PC-3 (cell line): ENCODE data around the gene MYO5B. TPM values are rescaled to one million over a fixed set of nuclear protein-coding genes. Genes with fewer than 3 reads are reported as not detected.

Experiments used
- ATAC-seq: fragments of 200-7000 bp; cut with Tn5 transposase; 2 replicates; pipeline ENCODE4 v1.9.1; 2020; ENCODE audit warnings: mild to moderate bottlenecking, moderate library complexity
- BruUV-seq: library from RNA; stranded (reverse); fragments of 400-500 nt; replicated peaks from 2 replicates; lab custom pipeline; 2021; lab: Mats Ljungman, UMichigan
- CTCF ChIA-PET: fragments of 300-600 bp; sonication (Branson Sonifier 250); formaldehyde crosslinking; loops from one replicate; lab custom pipeline; 2022; ENCODE audit warnings: antibody characterized with exemption; lab: Charles Lee
- POLR2A ChIA-PET: fragments of 300-600 bp; sonication (Branson Sonifier 250); formaldehyde crosslinking; loops from one replicate; lab custom pipeline; 2022; ENCODE audit warnings: antibody characterized with exemption; ENCODE audit not compliant: unreplicated experiment; lab: Charles Lee
- DNase-seq: peaks from one replicate; pipeline ENCODE4 v3.0.0-alpha.2; 2015
- H2AFZ ChIP-seq: fragments of 300-600 bp; sonication (generic); 2 replicates; pipeline ENCODE4 v1.6.0; 2016; ENCODE audit warnings: antibody characterized with exemption, low read length
- H3F3A ChIP-seq: fragments of 300-600 bp; sonication (generic); one replicate; pipeline ENCODE4 v1.6.0; 2017; ENCODE audit warnings: antibody characterized with exemption, low read length, control low read depth, mild to moderate bottlenecking; ENCODE audit not compliant: unreplicated experiment
- H3K27ac ChIP-seq: fragments of 300-600 bp; sonication (generic); 2 replicates; pipeline ENCODE4 v1.5.1; 2016; ENCODE audit warnings: mild to moderate bottlenecking, low read length
- H3K27me3 ChIP-seq: fragments of 300-600 bp; sonication (generic); 2 replicates; pipeline ENCODE4 v1.6.1; 2016; ENCODE audit warnings: low read length, mixed read lengths
- H3K36me3 ChIP-seq: fragments of 300-600 bp; sonication (generic); 2 replicates; pipeline ENCODE4 v1.6.1; 2016; ENCODE audit warnings: low read depth, mixed run types, low read length, mixed read lengths
- H3K4me1 ChIP-seq: fragments of 300-600 bp; sonication (generic); 2 replicates; pipeline ENCODE4 v1.5.1; 2016; ENCODE audit warnings: low read length; ENCODE audit not compliant: insufficient read depth
- H3K4me2 ChIP-seq: fragments of 300-600 bp; sonication (generic); 2 replicates; pipeline ENCODE4 v1.6.0; 2016; ENCODE audit warnings: low read length
- H3K4me3 ChIP-seq: fragments of 300-600 bp; sonication (generic); 2 replicates; pipeline ENCODE4 v1.5.1; 2016; ENCODE audit warnings: mild to moderate bottlenecking, low read length, mixed read lengths
- H3K79me2 ChIP-seq: fragments of 300-600 bp; sonication (generic); 2 replicates; pipeline ENCODE4 v1.6.1; 2017; ENCODE audit warnings: low read length, mixed read lengths
- H3K9ac ChIP-seq: fragments of 300-600 bp; sonication (generic); 2 replicates; pipeline ENCODE4 v1.6.0; 2016; ENCODE audit warnings: mild to moderate bottlenecking, low read length
- H3K9me2 ChIP-seq: fragments of 300-600 bp; sonication (generic); replicated peaks from 2 replicates; pipeline ENCODE4 v1.6.1; 2016; ENCODE audit warnings: mixed run types, low read length, mixed read lengths
- H3K9me3 ChIP-seq: fragments of 300-600 bp; sonication (generic); 2 replicates; pipeline ENCODE4 v1.6.1; 2016; ENCODE audit warnings: low read length, mixed read lengths
- H4K20me1 ChIP-seq: fragments of 300-600 bp; sonication (generic); 2 replicates; pipeline ENCODE4 v1.6.1; 2016; ENCODE audit warnings: low read length, mixed read lengths
- CTCF ChIP-seq: fragments of 300-600 bp; sonication (generic); conservative IDR thresholded peaks from 2 replicates; pipeline ENCODE4 v1.5.1; 2017; ENCODE audit warnings: antibody characterized with exemption, low read depth, mild to moderate bottlenecking, low read length
- EZH2 ChIP-seq: fragments of 300-600 bp; sonication (generic); IDR thresholded peaks from one replicate; pipeline ENCODE4 v1.6.1; 2017; ENCODE audit warnings: antibody characterized with exemption, mild to moderate bottlenecking, low read length; ENCODE audit not compliant: unreplicated experiment
- EZH2phosphoT487 ChIP-seq: fragments of 300-600 bp; sonication (generic); IDR thresholded peaks from 2 replicates; pipeline ENCODE4 v1.6.1; 2018; ENCODE audit warnings: mild to moderate bottlenecking, antibody characterized with exemption, low read length, borderline replicate concordance
- intact Hi-C: fragments of 100-400 bp; cut with micrococcal nuclease; formaldehyde crosslinking; loops from 2 replicates; pipeline ENCODE4 v1.9.0; 2023
- total RNA-seq: library from RNA; depleted of rRNA; stranded (reverse); fragments of >200 nt; gene quantifications from 2 replicates; pipeline ENCODE4 v1.2.3, GENCODE V29; 2014

The MYO5B gene
- total RNA-seq, 1 experiment from 2014 or later: 10.7 TPM

GRCh38 chr18:49798001-49798400 lies 396.9 kb downstream of the MYO5B start:
- Histone ChIP-seq H3K27ac (no peak overlapping the region), H3K4me3 (no peak overlapping the region), H3K4me2 (no peak overlapping the region), H3K4me1 (peaks cover 8% of the 10 kb centered on the region; the same call in 1 of the 2 replicates), H3K9me2 (no peaks in the 10 kb centered on the region), H3F3A (no peaks in the 10 kb centered on the region), H2AFZ (no peak overlapping the region), H3K9ac (no peak overlapping the region), H4K20me1 (no peaks in the 10 kb centered on the region), H3K9me3 (no peaks in the 10 kb centered on the region), H3K36me3 (no peaks in the 10 kb centered on the region), H3K27me3 (no peaks in the 10 kb centered on the region), H3K79me2 (no peaks in the 10 kb centered on the region)
- DNase-seq (no peak), ATAC-seq (no peak)
- ChIA-PET POLR2A (no interaction called here), CTCF (no interaction called here)
- intact Hi-C loops: loop anchor here (5.0 kb wide), 1 partner anchor 59 kb away; no protein-coding TSS in a partner anchor
- TF ChIP-seq CTCF: no peak
- TF ChIP-seq EZH2: no peak
- no peak for TF ChIP-seq EZH2phosphoT487
- no TSS peak for BruUV-seq

GRCh38 chr18:49795612-49796552 lies 399.1 kb downstream of the MYO5B start:
- TF ChIP-seq CTCF: no peak
- TF ChIP-seq EZH2: no peak
- no peak for TF ChIP-seq EZH2phosphoT487
- POLR2A ChIA-PET: no interaction called here

More at GRCh38 chr18:49795612-49796552, 399.1 kb downstream of the MYO5B start:
- peak; percentile 39 for DNase-seq
- Histone ChIP-seq H2AFZ (no peak overlapping the region), H3K79me2 (no peaks in the 10 kb centered on the region), H3F3A (no peaks in the 10 kb centered on the region), H3K4me2 (no peak overlapping the region), H3K36me3 (no peaks in the 10 kb centered on the region), H3K27me3 (no peaks in the 10 kb centered on the region), H3K9me2 (no peaks in the 10 kb centered on the region), H3K9ac (no peak overlapping the region), H3K9me3 (no peaks in the 10 kb centered on the region), H3K4me3 (no peak overlapping the region), H4K20me1 (no peaks in the 10 kb centered on the region), H3K27ac (peak overlapping the region; percentile 18; the same call in 1 of the 2 replicates), H3K4me1 (peaks cover 8% of the 10 kb centered on the region; the same call in 1 of the 2 replicates)
- no TSS peak for BruUV-seq
- ATAC-seq: peak; percentile 79
- CTCF ChIA-PET: interaction anchor here (0.6 kb wide), 1 partner anchor 11 kb away, joined by 4 read pairs; no protein-coding TSS in a partner anchor
- intact Hi-C loops: loop anchor here (5.0 kb wide), 1 partner anchor 61 kb away; no protein-coding TSS in a partner anchor
